H1 (cell line): ENCODE results near the gene NT5M. TPM values are rescaled to one million over a fixed set of nuclear protein-coding genes. Genes with fewer than 3 reads are reported as not detected.

Source experiments
- CTCF ChIA-PET: fragments of 300-600 bp; sonication (Branson Sonifier 250); formaldehyde crosslinking; loops from one replicate; lab custom pipeline; 2021; ENCODE audit not compliant: partially characterized antibody; lab: Charles Lee
- POLR2A ChIA-PET: fragments of 300-600 bp; sonication (Branson Sonifier 250); formaldehyde crosslinking; loops from one replicate; lab custom pipeline; 2021; ENCODE audit warnings: inconsistent platforms; ENCODE audit not compliant: partially characterized antibody; lab: Charles Lee
- DNase-seq, 2 experiments: peaks; one replicate each; pipeline versions ENCODE4 v3.0.0 to v3.0.0-alpha.2; 2010 to 2022; ENCODE audit warnings: low spot score in 2 of 2, low read depth in 1 of 2, mixed read lengths in 1 of 2
- FAIRE-seq: peaks from 2 replicates; lab custom pipeline; 2011; peaks lifted over from hg19 to GRCh38; lab: Jason Lieb, UNC
- H2AFZ ChIP-seq: 2 replicates; pipeline ENCODE4 v1.8.1; 2012; ENCODE audit warnings: low read length, inconsistent platforms
- H2AK5ac ChIP-seq: 2 replicates; pipeline ENCODE4 v1.6.1; 2013; ENCODE audit warnings: low read depth, low read length
- H2BK120ac ChIP-seq: replicated peaks from 2 replicates; pipeline ENCODE3; 2013; ENCODE audit warnings: low read depth, low read length, inconsistent platforms
- H2BK12ac ChIP-seq: 2 replicates; pipeline ENCODE4 v1.6.1; 2013; ENCODE audit warnings: low read depth, low read length
- H2BK15ac ChIP-seq: 2 replicates; pipeline ENCODE4 v1.6.1; 2013; ENCODE audit warnings: low read length
- H2BK20ac ChIP-seq: 2 replicates; pipeline ENCODE4 v1.6.1; 2013; ENCODE audit warnings: low read length
- H2BK5ac ChIP-seq: 2 replicates; pipeline ENCODE4 v1.6.1; 2013; ENCODE audit warnings: low read depth, low read length
- H3K14ac ChIP-seq: 2 replicates; pipeline ENCODE4 v1.6.1; 2013; ENCODE audit warnings: inconsistent platforms; ENCODE audit not compliant: insufficient read length
- H3K18ac ChIP-seq: 2 replicates; pipeline ENCODE4 v1.6.1; 2013; ENCODE audit warnings: low read length; ENCODE audit errors: extremely low read depth
- H3K23ac ChIP-seq: 2 replicates; pipeline ENCODE4 v1.6.1; 2013; ENCODE audit warnings: inconsistent platforms; ENCODE audit not compliant: insufficient read length
- H3K23me2 ChIP-seq: 2 replicates; pipeline ENCODE4 v1.6.1; 2013; ENCODE audit warnings: low read depth, low read length
- H3K27ac ChIP-seq: 2 replicates; pipeline ENCODE4 v1.6.1; 2011; ENCODE audit warnings: low read depth, low read length, inconsistent platforms
- H3K27me3 ChIP-seq, 4 experiments: replicated peaks in 1 of 4; 1 replicate in 1 of 4; 2 replicates in 3 of 4; pipeline versions ENCODE4 v1.6.1 to v1.8.1; 2011 to 2013; ENCODE audit warnings: low read length in 3 of 4, mild to moderate bottlenecking in 3 of 4, inconsistent platforms in 2 of 4, mixed read lengths in 2 of 4, moderate library complexity in 1 of 4; ENCODE audit not compliant: control insufficient read depth in 3 of 4, insufficient read depth in 3 of 4; ENCODE audit errors: extremely low read depth in 1 of 4
- H3K36me3 ChIP-seq, 4 experiments: 2 replicates each; pipeline versions ENCODE4 v1.6.1 to v1.8.1; 2011 to 2013; ENCODE audit warnings: mild to moderate bottlenecking in 4 of 4, low read length in 3 of 4, moderate library complexity in 2 of 4, control low read depth in 1 of 4, inconsistent platforms in 1 of 4; ENCODE audit not compliant: insufficient read depth in 4 of 4, control insufficient read depth in 2 of 4
- H3K4ac ChIP-seq: replicated peaks from 2 replicates; pipeline ENCODE3; 2013; ENCODE audit warnings: low read length, low read depth, mixed read lengths, inconsistent platforms; ENCODE audit not compliant: insufficient read length
- H3K4me1 ChIP-seq, 4 experiments: replicated peaks in 1 of 4; 1 replicate in 1 of 4; 2 replicates in 3 of 4; pipeline versions ENCODE4 v1.6.1 to v1.8.1; 2011 to 2013; ENCODE audit warnings: low read length in 3 of 4, inconsistent platforms in 2 of 4, mixed read lengths in 1 of 4; ENCODE audit not compliant: insufficient read depth in 4 of 4, control insufficient read depth in 3 of 4
- H3K4me2 ChIP-seq, 2 experiments: 2 replicates each; pipeline versions ENCODE4 v1.6.1 to v1.8.1; 2011 to 2013; ENCODE audit warnings: low read depth in 2 of 2, low read length in 2 of 2, control low read depth in 1 of 2, inconsistent platforms in 1 of 2, mild to moderate bottlenecking in 1 of 2; ENCODE audit not compliant: insufficient read depth in 1 of 2
- H3K4me3 ChIP-seq, 4 experiments: fragments of 200-600, 300-600 bp in 1 of 4; sonication (generic), shearing (Covaris generic), sonication (Bioruptor Twin) in 1 of 4; 2 replicates each; pipeline versions ENCODE4 v1.5.1 to v1.8.1; 2011 to 2016; ENCODE audit warnings: low read length in 4 of 4, low read depth in 3 of 4, control low read depth in 2 of 4, inconsistent platforms in 2 of 4, mild to moderate bottlenecking in 2 of 4, mixed read lengths in 1 of 4, moderate library complexity in 1 of 4; ENCODE audit not compliant: insufficient read depth in 2 of 4; ENCODE audit errors: extremely low read depth in 1 of 4
- H3K56ac ChIP-seq: replicated peaks from 2 replicates; pipeline ENCODE3; 2013; ENCODE audit warnings: low read depth, mild to moderate bottlenecking, mixed read lengths, low read length, inconsistent platforms; ENCODE audit not compliant: insufficient read length
- H3K79me1 ChIP-seq: 2 replicates; pipeline ENCODE4 v1.6.1; 2013; ENCODE audit warnings: low read depth, low read length, control low read depth
- H3K79me2 ChIP-seq, 2 experiments: 2 replicates each; pipeline versions ENCODE4 v1.6.1 to v1.8.1; 2012 to 2013; ENCODE audit warnings: low read length in 2 of 2, mild to moderate bottlenecking in 2 of 2, inconsistent platforms in 1 of 2; ENCODE audit not compliant: insufficient read depth in 2 of 2, control insufficient read depth in 1 of 2
- H3K9ac ChIP-seq, 4 experiments: replicated peaks in 1 of 4; 1 replicate in 1 of 4; 2 replicates in 3 of 4; pipeline versions ENCODE4 v1.6.1 to v1.8.1; 2011 to 2013; ENCODE audit warnings: low read depth in 3 of 4, low read length in 3 of 4, control low read depth in 2 of 4, mild to moderate bottlenecking in 2 of 4, moderate library complexity in 2 of 4, inconsistent platforms in 1 of 4; ENCODE audit errors: extremely low read depth in 1 of 4
- H3K9me3 ChIP-seq, 2 experiments: 2 replicates each; pipeline versions ENCODE4 v1.6.1 to v1.8.1; 2012 to 2013; ENCODE audit warnings: mild to moderate bottlenecking in 2 of 2, moderate library complexity in 2 of 2, control low read depth in 1 of 2, inconsistent platforms in 1 of 2, low read depth in 1 of 2, low read length in 1 of 2, mixed read lengths in 1 of 2; ENCODE audit not compliant: insufficient read depth in 2 of 2
- H4K20me1 ChIP-seq, 2 experiments: replicated peaks in 1 of 2; 2 replicates each; pipeline versions ENCODE3 to v1.8.1; 2011 to 2013; ENCODE audit warnings: inconsistent platforms in 2 of 2, low read length in 2 of 2, mild to moderate bottlenecking in 1 of 2; ENCODE audit not compliant: insufficient read depth in 2 of 2, control insufficient read depth in 1 of 2
- H4K5ac ChIP-seq: 2 replicates; pipeline ENCODE4 v1.6.1; 2013; ENCODE audit warnings: low read length, low read depth, mixed read lengths, inconsistent platforms; ENCODE audit not compliant: insufficient read length
- H4K8ac ChIP-seq: 2 replicates; pipeline ENCODE4 v1.8.0; 2013; ENCODE audit warnings: mild to moderate bottlenecking, moderate library complexity, low read length, inconsistent platforms; ENCODE audit not compliant: insufficient read depth; ENCODE audit errors: extremely low read depth
- H4K91ac ChIP-seq: replicated peaks from 2 replicates; pipeline ENCODE3; 2013; ENCODE audit warnings: low read length, mixed read lengths, inconsistent platforms; ENCODE audit not compliant: insufficient read length
- CREB1 ChIP-seq: IDR thresholded peaks from 2 replicates; pipeline ENCODE4 v1.6.1; 2012; ENCODE audit warnings: inconsistent platforms
- SP4 ChIP-seq: IDR thresholded peaks from 2 replicates; pipeline ENCODE4 v1.6.1; 2012; ENCODE audit warnings: low read length, inconsistent platforms
- WGBS, 2 experiments: shearing (Covaris generic) in 1 of 2; methylation state at CpG; one replicate each; pipeline versions ENCODE4 v1.1.6 to v1.1.7; 2013 to 2015; ENCODE audit warnings: low lambda C conversion rate in 2 of 2, mixed read lengths in 2 of 2, inconsistent platforms in 1 of 2, low coverage in 1 of 2, missing lambda C conversion rate in 1 of 2; ENCODE audit not compliant: insufficient replicate concordance in 2 of 2, insufficient coverage in 1 of 2, insufficient read length in 1 of 2; ENCODE audit errors: extremely low coverage in 1 of 2, missing lambda C conversion rate in 1 of 2; 5-methylcytosine and 5-hydroxymethylcytosine counted together
- polyA plus RNA-seq, 7 experiments: library from polyadenylated mRNA; depleted of rRNA in 3 of 7; stranded (reverse) in 5 of 7; unstranded in 2 of 7; fragments of >200 nt in 5 of 7; fragments of 200-250 nt in 2 of 7; gene quantifications; 1 replicate in 5 of 7; 2 replicates in 1 of 7; 4 replicates in 1 of 7; pipeline versions ENCODE4 v1.2.1 to v1.2.3, GENCODE V29; 2011 to 2013; ENCODE audit warnings: missing spikeins in 2 of 7, mixed read lengths in 2 of 7
- total RNA-seq: library from RNA; stranded (reverse); fragmentation: NEBNext Ultra II Directional; extraction: Animal tissue kit (Norgen Biotek cat#: 25700); gene quantifications from 2 replicates; pipeline ENCODE4 v1.2.1, GENCODE V29; 2021

NT5M gene
- total and polyA plus RNA-seq, 2 of the 8 experiments (the other 6 are each of a cell fraction or from before 2014, with no cell fraction given) = 7.6 to 18.2 TPM

GRCh38 chr17:17289086-17289485 is 14.1 kb upstream of the NT5M start:
- no peak overlapping the region for H4K5ac ChIP-seq
- H3K23ac ChIP-seq = no peak overlapping the region
- no peak overlapping the region for H2BK5ac ChIP-seq
- H4K20me1 ChIP-seq = no peaks in the 10 kb centered on the region
- H3K4me3 ChIP-seq = no peak overlapping the region
- no peaks in the 10 kb centered on the region for H3K79me1 ChIP-seq
- no peak for DNase-seq
- no peak overlapping the region for H2BK120ac ChIP-seq
- no peak overlapping the region for H4K91ac ChIP-seq
- H3K27ac ChIP-seq = no peak overlapping the region
- H2AK5ac ChIP-seq = no peak overlapping the region
- no peak overlapping the region for H3K4me2 ChIP-seq
- POLR2A ChIA-PET = interaction anchor here (0.8 to 2.9 kb wide), 3 partner anchors 8 to 12 kb away, joined by 3 to 10 read pairs (median 5); partner anchors contain the start of gene COPS3
- no peak overlapping the region for H3K18ac ChIP-seq
- H3K4ac ChIP-seq = no peak overlapping the region
- TF ChIP-seq CREB1 (no peak), SP4 (no peak)
- H3K27me3 ChIP-seq = no peaks in the 10 kb centered on the region
- no peak for FAIRE-seq
- no peaks in the 10 kb centered on the region for H3K4me1 ChIP-seq
- H2BK15ac ChIP-seq = no peak overlapping the region
- no peak overlapping the region for H2BK12ac ChIP-seq
- no peak overlapping the region for H3K9ac ChIP-seq
- no peak overlapping the region for H2BK20ac ChIP-seq
- 86% methylated on average over 4 of the region's 4 CpGs; no CpG with 5 or more reads in 1 of the 2 experiments for WGBS, 2 experiments
- H3K9me3 ChIP-seq = no peaks in the 10 kb centered on the region
- no peaks in the 10 kb centered on the region for H3K79me2 ChIP-seq
- H2AFZ ChIP-seq = no peak overlapping the region
- H4K8ac ChIP-seq = no peak overlapping the region
- CTCF ChIA-PET = interaction anchor here (0.6 to 1.3 kb wide), 2 partner anchors 145 to 208 kb away, joined by 4 to 5 read pairs; no protein-coding TSS in a partner anchor
- no peak overlapping the region for H3K14ac ChIP-seq
- H3K56ac ChIP-seq = no peak overlapping the region
- H3K36me3 ChIP-seq = no peaks in the 10 kb centered on the region
- H3K23me2 ChIP-seq = no peaks in the 10 kb centered on the region
